ENCODE measurements around the gene ECD.

Gene ECD

GRCh38 chr10:73167783-73168464 lies at the start of gene ECD, which contains the start of gene FAM149B1:
TSS of gene ECD (minus strand) at chr10:73168008. CDS start at chr10:73163937, 4,071 bp downstream.
TSS of gene FAM149B1 (plus strand) at chr10:73168119. CDS start at chr10:73168340, 221 bp downstream.
- peak; percentile 64 for DNase-seq

- no peak for DNase-seq
These were observed 47.9 kb upstream of the ECD start for GRCh38 chr10:73215749-73216148.

- no peak for DNase-seq
These were observed 43.5 kb upstream of the ECD start for GRCh38 chr10:73211106-73211811.

- no peak for DNase-seq
These were observed 42.7 kb upstream of the ECD start for GRCh38 chr10:73210395-73211105.

- DNase-seq = no peak
These were observed 41.9 kb upstream of the ECD start for GRCh38 chr10:73209705-73210104.

GRCh38 chr10:73207883-73208282 lies 40.1 kb upstream of the ECD start:
- no peak for DNase-seq

GRCh38 chr10:73206385-73206784 lies 38.6 kb upstream of the ECD start:
- DNase-seq = no peak

- DNase-seq = no peak
These were observed 38.1 kb upstream of the ECD start for GRCh38 chr10:73205890-73206289.

- no peak for DNase-seq
These were observed 37.3 kb upstream of the ECD start for GRCh38 chr10:73205081-73205480.

- DNase-seq = no peak
These were observed 22.4 kb upstream of the ECD start for GRCh38 chr10:73190188-73190587.

GRCh38 chr10:73186266-73186665 lies 18.5 kb upstream of the ECD start:
- DNase-seq = no peak

- DNase-seq = no peak
These were observed 16.0 kb upstream of the ECD start for GRCh38 chr10:73183667-73184281.

- no peak for DNase-seq
These were observed 14.8 kb upstream of the ECD start for GRCh38 chr10:73182568-73182967.

- DNase-seq = no peak
These were observed 6.5 kb upstream of the ECD start for GRCh38 chr10:73174148-73174925.

- DNase-seq = no peak
These were observed 5.1 kb upstream of the ECD start for GRCh38 chr10:73172867-73173266.

- no peak for DNase-seq
These were observed 1.5 kb upstream of the ECD start for GRCh38 chr10:73169320-73169719.

GRCh38 chr10:73168465-73168803 lies 626 bp upstream of the ECD start:
- DNase-seq = no peak

- DNase-seq = no peak
These were observed 388 bp downstream of the ECD start for GRCh38 chr10:73167458-73167782.

- no peak for DNase-seq
These were observed 836 bp downstream of the ECD start for GRCh38 chr10:73166972-73167371.

- DNase-seq = no peak
These were observed 4.7 kb downstream of the ECD start for GRCh38 chr10:73163096-73163495.

- no peak for DNase-seq
These were observed 6.1 kb downstream of the ECD start for GRCh38 chr10:73161662-73162061.

- DNase-seq = no peak
These were observed 6.7 kb downstream of the ECD start for GRCh38 chr10:73161079-73161478.
